ENCODE data around the gene HFE. TPM values are rescaled to one million over a fixed set of nuclear protein-coding genes. Genes with fewer than 3 reads are reported as not detected.

The HFE gene
- total and polyA plus RNA-seq, 8 donors = 1.5 to 8.2 (median 3.7) TPM

- H3K9me3 ChIP-seq = no peaks in the 10 kb centered on the region
- no peak for DNase-seq
- WGBS, 5 donors = 78 to 87% (median 83%) methylated on average over 4 of the region's 4 CpGs
- TF ChIP-seq EP300 (IDR thresholded peaks at IDR 0.05) (no peak), POLR2A (IDR thresholded peaks at IDR 0.05) (no peak), CTCF (IDR thresholded peaks at IDR 0.05) (no peak), POLR2AphosphoS5 (IDR thresholded peaks at IDR 0.05) (no peak)
- H3K36me3 ChIP-seq = no peaks in the 10 kb centered on the region
- no peak overlapping the region for H3K27ac ChIP-seq
- H3K4me3 ChIP-seq = no peak overlapping the region
- peaks cover 0 to 6% (median 0%) of the 10 kb centered on the region in 4 donors for H3K4me1 ChIP-seq
- no peaks in the 10 kb centered on the region for H3K27me3 ChIP-seq
- intact Hi-C loops (cut with DNase I; ENCODE audit: low total_unique reads) = loop anchor here (5.0 kb wide), 1 partner anchor 37 kb away; no protein-coding TSS in a partner anchor
These were observed 27.3 kb upstream of the HFE start for GRCh38 chr6:26059941-26060340.

GRCh38 chr6:26064619-26065257 lies 22.5 kb upstream of the HFE start:
- Histone ChIP-seq H3K9me3 (no peaks in the 10 kb centered on the region), H3K27ac (no peak overlapping the region), H3K4me3 (no peak overlapping the region), H3K4me1 (peaks cover 0 to 14% (median 3%) of the 10 kb centered on the region in 4 donors), H3K36me3 (no peaks in the 10 kb centered on the region), H3K27me3 (no peaks in the 10 kb centered on the region)
- intact Hi-C loops (cut with DNase I; ENCODE audit: low total_unique reads) = loop anchor here (5.0 kb wide), 1 partner anchor 33 kb away; no protein-coding TSS in a partner anchor
- TF ChIP-seq POLR2AphosphoS5 (IDR thresholded peaks at IDR 0.05) (peak in 1 of 3 donors; percentile 43), CTCF (IDR thresholded peaks at IDR 0.05) (peak in 5 of 7 experiments; percentile 58 to 82 (median 71)), EP300 (IDR thresholded peaks at IDR 0.05) (no peak), POLR2A (IDR thresholded peaks at IDR 0.05) (no peak)
- peak in 1 of 2 donors; percentile 78 for DNase-seq
- 29 to 34% (median 32%) methylated on average over 10 of the region's 10 CpGs for WGBS, 5 donors

GRCh38 chr6:26065952-26066380 lies 21.3 kb upstream of the HFE start:
- WGBS, 5 donors = 0 to 1% (median 0%) methylated on average over 4 of the region's 4 CpGs
- DNase-seq = peak; percentile 78 to 95
- H3K4me3 ChIP-seq = no peak overlapping the region
- no peaks in the 10 kb centered on the region for H3K36me3 ChIP-seq
- intact Hi-C loops (cut with DNase I; ENCODE audit: low total_unique reads) = no loop called here
- peak in 2 of 3 donors; percentile 24 to 65 for TF ChIP-seq POLR2AphosphoS5 (IDR thresholded peaks at IDR 0.05)
- no peak for TF ChIP-seq POLR2A (IDR thresholded peaks at IDR 0.05)
- TF ChIP-seq CTCF (IDR thresholded peaks at IDR 0.05) = peak in 5 of 7 experiments; percentile 60 to 91 (median 73)
- no peaks in the 10 kb centered on the region for H3K27me3 ChIP-seq
- H3K27ac ChIP-seq = peak overlapping the region in 3 of 5 donors; percentile 15 to 41 (median 21)
- H3K4me1 ChIP-seq = peaks cover 2 to 14% (median 6%) of the 10 kb centered on the region in 4 donors
- H3K9me3 ChIP-seq = no peaks in the 10 kb centered on the region

- H3K9me3 ChIP-seq = no peaks in the 10 kb centered on the region
- no peaks in the 10 kb centered on the region for H3K36me3 ChIP-seq
- no peaks in the 10 kb centered on the region for H3K27me3 ChIP-seq
- no peak for DNase-seq
- H3K4me3 ChIP-seq = no peak overlapping the region
- peaks cover 4 to 14% (median 10%) of the 10 kb centered on the region in 4 donors for H3K4me1 ChIP-seq
- intact Hi-C loops (cut with DNase I; ENCODE audit: low total_unique reads) = no loop called here
- no peak overlapping the region for H3K27ac ChIP-seq
- WGBS, 5 donors = 48 to 74% (median 56%) methylated on average over 4 of the region's 4 CpGs
- TF ChIP-seq POLR2AphosphoS5 (IDR thresholded peaks at IDR 0.05) (no peak), EP300 (IDR thresholded peaks at IDR 0.05) (no peak), POLR2A (IDR thresholded peaks at IDR 0.05) (no peak), CTCF (IDR thresholded peaks at IDR 0.05) (no peak)
These were observed 19.9 kb upstream of the HFE start for GRCh38 chr6:26067367-26067766.
